Measurements from ENCODE around the gene ARF1.

The ARF1 gene

DNA sequence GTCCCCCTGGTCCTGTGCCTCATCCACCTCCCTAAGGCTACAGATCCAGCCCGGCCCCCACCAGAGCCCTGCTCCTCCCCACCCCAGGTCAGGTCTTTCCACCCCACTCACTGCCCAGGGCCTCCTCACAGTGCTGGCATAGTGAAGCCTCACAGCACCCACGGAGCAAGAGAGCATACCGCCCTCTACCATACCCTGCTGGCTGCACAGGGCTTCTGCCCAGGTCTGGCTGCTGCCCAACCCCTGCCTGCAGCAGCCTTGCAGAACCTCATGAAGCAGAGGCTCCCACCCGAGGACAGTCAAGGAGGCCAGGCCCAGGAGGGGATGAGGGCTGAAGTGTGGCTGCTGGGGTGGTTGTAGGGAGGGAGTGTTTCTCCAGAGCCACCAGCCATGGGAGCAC is 19.7 kb upstream of the ARF1 start:
- TF ChIP-seq, protein P1, sequence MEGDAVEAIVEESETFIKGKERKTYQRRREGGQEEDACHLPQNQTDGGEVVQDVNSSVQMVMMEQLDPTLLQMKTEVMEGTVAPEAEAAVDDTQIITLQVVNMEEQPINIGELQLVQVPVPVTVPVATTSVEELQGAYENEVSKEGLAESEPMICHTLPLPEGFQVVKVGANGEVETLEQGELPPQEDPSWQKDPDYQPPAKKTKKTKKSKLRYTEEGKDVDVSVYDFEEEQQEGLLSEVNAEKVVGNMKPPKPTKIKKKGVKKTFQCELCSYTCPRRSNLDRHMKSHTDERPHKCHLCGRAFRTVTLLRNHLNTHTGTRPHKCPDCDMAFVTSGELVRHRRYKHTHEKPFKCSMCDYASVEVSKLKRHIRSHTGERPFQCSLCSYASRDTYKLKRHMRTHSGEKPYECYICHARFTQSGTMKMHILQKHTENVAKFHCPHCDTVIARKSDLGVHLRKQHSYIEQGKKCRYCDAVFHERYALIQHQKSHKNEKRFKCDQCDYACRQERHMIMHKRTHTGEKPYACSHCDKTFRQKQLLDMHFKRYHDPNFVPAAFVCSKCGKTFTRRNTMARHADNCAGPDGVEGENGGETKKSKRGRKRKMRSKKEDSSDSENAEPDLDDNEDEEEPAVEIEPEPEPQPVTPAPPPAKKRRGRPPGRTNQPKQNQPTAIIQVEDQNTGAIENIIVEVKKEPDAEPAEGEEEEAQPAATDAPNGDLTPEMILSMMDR (conservative IDR thresholded peaks at IDR 0.05) = no peak
- no peak overlapping the region for H3K27ac ChIP-seq

DNA sequence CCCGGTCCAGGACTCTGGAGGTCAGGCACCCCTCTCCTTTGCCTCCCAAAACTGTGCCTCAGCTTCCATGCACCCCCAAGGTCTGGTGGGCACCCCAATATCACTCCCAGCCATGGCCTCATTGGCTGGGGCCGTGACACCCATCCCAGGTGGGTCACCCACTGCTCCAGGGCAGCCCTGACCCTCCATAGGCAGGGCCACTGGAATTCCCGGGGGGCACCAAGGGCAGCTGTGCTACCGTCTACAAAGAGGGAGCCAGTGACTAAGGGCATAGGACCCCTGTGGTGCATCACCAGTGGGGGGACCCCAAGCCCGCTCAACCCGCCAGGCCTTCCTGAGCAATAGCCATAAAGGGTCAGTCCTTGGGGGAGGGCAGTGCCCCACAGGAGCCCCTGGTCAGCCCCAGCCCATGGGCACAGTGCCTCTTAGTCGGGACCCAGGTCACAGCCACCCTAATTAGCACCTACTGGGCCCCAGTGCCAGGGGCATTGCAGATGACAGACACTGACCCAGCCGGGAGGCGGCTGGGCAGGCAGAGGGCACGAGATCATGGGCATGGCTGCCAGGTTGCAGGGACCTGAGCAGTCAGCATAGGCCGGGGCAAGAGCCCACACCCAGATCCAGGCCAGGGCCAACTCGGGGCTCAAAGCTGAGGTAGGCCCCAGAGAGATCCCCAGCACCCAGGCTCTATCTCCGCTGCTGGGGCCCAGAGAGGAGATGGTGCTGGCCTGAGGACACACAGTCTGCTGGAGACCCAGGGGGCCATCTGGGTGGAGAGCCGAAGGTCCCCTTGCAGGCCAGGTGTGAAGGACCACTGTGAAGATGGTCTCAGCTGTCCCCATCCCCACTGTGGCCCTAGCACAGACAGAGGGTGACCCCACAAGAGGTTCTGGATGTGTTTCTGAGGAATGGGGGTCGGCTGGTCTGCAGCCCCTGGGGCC is 19.0 kb upstream of the ARF1 start:
- TF ChIP-seq, protein P1 (conservative IDR thresholded peaks at IDR 0.05) = no peak
- H3K27ac ChIP-seq = no peak overlapping the region

- TF ChIP-seq, protein P1 (conservative IDR thresholded peaks at IDR 0.05) = no peak
Observed at GRCh38 chr1:228064296-228064695, 18.2 kb upstream of the ARF1 start.

GRCh38 chr1:228064741-228065542 is 17.6 kb upstream of the ARF1 start:
- no peak overlapping the region for H3K27ac ChIP-seq
- TF ChIP-seq, protein P1 (conservative IDR thresholded peaks at IDR 0.05) = no peak

More at GRCh38 chr1:228064296-228064695, 18.2 kb upstream of the ARF1 start:
- no peak overlapping the region for H3K27ac ChIP-seq

GRCh38 chr1:228065543-228066347 is 16.8 kb upstream of the ARF1 start:
- TF ChIP-seq, protein P1 (conservative IDR thresholded peaks at IDR 0.05) = no peak
- no peak overlapping the region for H3K27ac ChIP-seq

- TF ChIP-seq, protein P1 (conservative IDR thresholded peaks at IDR 0.05) = no peak
- H3K27ac ChIP-seq = no peak overlapping the region
Observed at GRCh38 chr1:228066416-228066815, 16.1 kb upstream of the ARF1 start.
